ENCODE results near the gene CDSN. TPM values are rescaled to one million over a fixed set of nuclear protein-coding genes. Genes with fewer than 3 reads are reported as not detected.
"Not testable (repeated sequence)": the region's sequence is repeated elsewhere in the genome, so short reads cannot be mapped to it uniquely, and the experiment has no call there.

Gene CDSN
- not detected for total RNA-seq
- long read RNA-seq, partial matches to known transcripts = 0 of 1 reads
- long read RNA-seq, other reads (novel, unspliced or antisense) = 1 of 1 reads

GRCh38 chr6:31120151-31120915, at the start of gene CDSN:
Gene CDSN (minus strand): TSS chr6:31120446. CDS start chr6:31120419, 27 bp downstream.
- peak; percentile 46 for DNase-seq (ENCODE audit: missing footprints)
- intact Hi-C loops (cut with DNase I) = no loop called here
- ATAC-seq = no peak

GRCh38 chr6:31169123-31169857, 49.0 kb upstream of the CDSN start:
- ATAC-seq (no peak), DNase-seq (ENCODE audit: missing footprints) (no peak)
- intact Hi-C loops (cut with DNase I) = no loop called here

GRCh38 chr6:31168606-31169005, 48.4 kb upstream of the CDSN start:
- ATAC-seq (no peak), DNase-seq (ENCODE audit: missing footprints) (no peak)
- intact Hi-C loops (cut with DNase I) = no loop called here

- ATAC-seq (no peak), DNase-seq (ENCODE audit: missing footprints) (no peak)
- intact Hi-C loops (cut with DNase I) = no loop called here
Measured at GRCh38 chr6:31165986-31166385, 45.7 kb upstream of the CDSN start.

- DNase-seq (ENCODE audit: missing footprints); intact Hi-C loops (cut with DNase I); ATAC-seq: not testable (repeated sequence)
Measured at GRCh38 chr6:31165064-31165832, 45.0 kb upstream of the CDSN start.

GRCh38 chr6:31164475-31165063, 44.3 kb upstream of the CDSN start:
- ATAC-seq; intact Hi-C loops (cut with DNase I); DNase-seq (ENCODE audit: missing footprints): not testable (repeated sequence)

GRCh38 chr6:31163922-31164321, 43.7 kb upstream of the CDSN start:
- intact Hi-C loops (cut with DNase I) = no loop called here
- peak; percentile 53 for ATAC-seq
- DNase-seq (ENCODE audit: missing footprints) = no peak

- intact Hi-C loops (cut with DNase I) = no loop called here
- no peak for DNase-seq (ENCODE audit: missing footprints)
Measured at GRCh38 chr6:31162463-31163165, 42.4 kb upstream of the CDSN start.

GRCh38 chr6:31161216-31162126, 41.2 kb upstream of the CDSN start:
- ATAC-seq (no peak), DNase-seq (ENCODE audit: missing footprints) (no peak)
- intact Hi-C loops (cut with DNase I) = no loop called here

More at GRCh38 chr6:31162463-31163165, 42.4 kb upstream of the CDSN start:
- ATAC-seq = no peak

GRCh38 chr6:31158863-31159855, 38.9 kb upstream of the CDSN start:
- intact Hi-C loops (cut with DNase I) = loop anchor here (5.0 kb wide), 1 partner anchor 33 kb away; no protein-coding TSS in a partner anchor
- ATAC-seq (no peak), DNase-seq (ENCODE audit: missing footprints) (no peak)

GRCh38 chr6:31158140-31158862, 38.1 kb upstream of the CDSN start, which contains the start of gene TCF19:
Gene TCF19 (plus strand): TSS chr6:31158589. CDS start chr6:31159470, 881 bp downstream.
- ATAC-seq (peak; percentile 99), DNase-seq (ENCODE audit: missing footprints) (peak; percentile 100)
- intact Hi-C loops (cut with DNase I) = loop anchor here (5.0 kb wide), 1 partner anchor 34 kb away; no protein-coding TSS in a partner anchor

- intact Hi-C loops (cut with DNase I) = loop anchor here (5.0 kb wide), 1 partner anchor 35 kb away; no protein-coding TSS in a partner anchor
- DNase-seq (ENCODE audit: missing footprints) (no peak), ATAC-seq (no peak)
Measured at GRCh38 chr6:31157513-31158139, 37.4 kb upstream of the CDSN start, which contains the start of gene CCHCR1. Gene CCHCR1 (minus strand): TSS chr6:31157802. CDS start chr6:31157600, 202 bp downstream.

- intact Hi-C loops (cut with DNase I) = loop anchor here (5.0 kb wide), 1 partner anchor 36 kb away; no protein-coding TSS in a partner anchor
- no peak for ATAC-seq
- DNase-seq (ENCODE audit: missing footprints) = no peak
Measured at GRCh38 chr6:31156641-31157040, 36.4 kb upstream of the CDSN start.

- no peak for ATAC-seq
- intact Hi-C loops (cut with DNase I) = no loop called here
- DNase-seq (ENCODE audit: missing footprints) = no peak
Measured at GRCh38 chr6:31154436-31154835, 34.2 kb upstream of the CDSN start.

- intact Hi-C loops (cut with DNase I) = no loop called here
- DNase-seq (ENCODE audit: missing footprints) (no peak), ATAC-seq (no peak)
Measured at GRCh38 chr6:31152781-31153180, 32.5 kb upstream of the CDSN start.

All from Right ventricle myocardium inferior (tissue), 1 donor.